Activated B cell treated with CpG ODN at 0.5 μM for 24 hours (primary cell): Measurements from ENCODE around the gene ACOX2. TPM values are rescaled to one million over a fixed set of nuclear protein-coding genes. Genes with fewer than 3 reads are reported as not detected.

Source experiments
- ATAC-seq: fragments of 200-7000 bp; cut with Tn5 transposase; one replicate; pipeline ENCODE4 v1.10.0; 2021; ENCODE audit warnings: low read depth, mild to moderate bottlenecking, moderate library complexity
- CTCF ChIA-PET: fragments of 350-600 bp; sonication (Branson Sonifier 250); formaldehyde crosslinking; loops from one replicate; lab custom pipeline; 2021; ENCODE audit warnings: antibody characterized with exemption; lab: Charles Lee
- POLR2A ChIA-PET: fragments of 350-600 bp; sonication (Branson Sonifier 250); formaldehyde crosslinking; loops from one replicate; lab custom pipeline; 2021; ENCODE audit warnings: antibody characterized with exemption; lab: Charles Lee
- DNase-seq: peaks from one replicate; pipeline ENCODE4 v3.0.0; 2022
- H3K27ac Mint-ChIP-seq: one replicate; pipeline ENCODE4 v1.8.0; 2020; ENCODE audit warnings: mixed read lengths
- H3K27me3 Mint-ChIP-seq: one replicate; pipeline ENCODE4 v1.8.0; 2021; ENCODE audit warnings: mixed read lengths
- H3K36me3 Mint-ChIP-seq: one replicate; pipeline ENCODE4 v1.8.0; 2021; ENCODE audit warnings: low read depth, mixed read lengths
- H3K4me1 Mint-ChIP-seq: one replicate; pipeline ENCODE4 v1.8.0; 2021; ENCODE audit warnings: mixed read lengths
- H3K4me3 Mint-ChIP-seq: one replicate; pipeline ENCODE4 v1.8.0; 2020; ENCODE audit warnings: mild to moderate bottlenecking, mixed read lengths
- H3K9me3 Mint-ChIP-seq: one replicate; pipeline ENCODE4 v1.8.0; 2020; ENCODE audit warnings: mixed read lengths
- CTCF ChIP-seq: fragments of 200-600 bp; IDR thresholded peaks from one replicate; pipeline ENCODE4 v1.8.0; 2022; ENCODE audit warnings: antibody characterized with exemption, mild to moderate bottlenecking
- intact Hi-C: fragments of 100-400 bp; cut with micrococcal nuclease; formaldehyde crosslinking; loops from one replicate; pipeline ENCODE4 v1.15.1; 2024
- total RNA-seq: library from RNA; stranded (reverse); gene quantifications from 2 replicates; pipeline ENCODE4 v1.2.3, GENCODE V29; 2022

Gene ACOX2
- total RNA-seq, 1 donor from 2014 or later = not detected

- TF ChIP-seq CTCF = no peak
- ATAC-seq (no peak), DNase-seq (no peak)
- Mint-ChIP-seq H3K36me3 (peaks cover 18% of the 10 kb centered on the region), H3K9me3 (no peaks in the 10 kb centered on the region), H3K27me3 (no peaks in the 10 kb centered on the region), H3K27ac (no peak overlapping the region), H3K4me1 (peaks cover 50% of the 10 kb centered on the region), H3K4me3 (no peak overlapping the region)
- ChIA-PET POLR2A (no interaction called here), CTCF (interaction anchor here (0.9 to 2.0 kb wide), 3 partner anchors 21 to 190 kb away, joined by 3 to 5 read pairs (median 3); partner anchors contain the start of genes HTD2 and RPP14)
- intact Hi-C loops = no loop called here
These were observed 40.7 kb downstream of the ACOX2 start for GRCh38 chr3:58496206-58496857.

- intact Hi-C loops = no loop called here
- Mint-ChIP-seq H3K36me3 (peaks cover 9% of the 10 kb centered on the region), H3K27me3 (no peaks in the 10 kb centered on the region), H3K27ac (no peak overlapping the region), H3K9me3 (no peaks in the 10 kb centered on the region), H3K4me3 (no peak overlapping the region), H3K4me1 (peaks cover 56% of the 10 kb centered on the region)
- TF ChIP-seq CTCF = no peak
- no peak for ATAC-seq
- POLR2A ChIA-PET = no interaction called here
- no peak for DNase-seq
- CTCF ChIA-PET = interaction anchor here (0.9 to 2.0 kb wide), 2 partner anchors 22 to 189 kb away, joined by 3 to 5 read pairs; partner anchors contain the start of genes HTD2 and RPP14
These were observed 41.9 kb downstream of the ACOX2 start for GRCh38 chr3:58495101-58495500.

GRCh38 chr3:58494107-58494506 lies 42.9 kb downstream of the ACOX2 start:
- no peak for TF ChIP-seq CTCF
- Mint-ChIP-seq H3K27me3 (no peaks in the 10 kb centered on the region), H3K36me3 (peaks cover 5% of the 10 kb centered on the region), H3K9me3 (no peaks in the 10 kb centered on the region), H3K4me3 (no peak overlapping the region), H3K4me1 (peaks cover 57% of the 10 kb centered on the region), H3K27ac (no peak overlapping the region)
- ChIA-PET CTCF (interaction anchor here (1.0 to 2.0 kb wide), 5 partner anchors 30 to 188 kb away, joined by 3 to 5 read pairs (median 3); partner anchors contain the start of genes HTD2 and RPP14), POLR2A (interaction anchor here (3.3 kb wide), 1 partner anchor 188 kb away, joined by 21 read pairs; the partner anchor contains the start of genes HTD2 and RPP14)
- intact Hi-C loops = loop anchor here (5.0 kb wide), 1 partner anchor 558 kb away; the partner anchor contains the start of gene CFAP20DC
- DNase-seq (no peak), ATAC-seq (no peak)

GRCh38 chr3:58492494-58492905 lies 44.5 kb downstream of the ACOX2 start:
- Mint-ChIP-seq H3K9me3 (no peaks in the 10 kb centered on the region), H3K27me3 (peaks cover 5% of the 10 kb centered on the region), H3K27ac (peak overlapping the region; percentile 74), H3K4me3 (peak overlapping the region; percentile 88), H3K4me1 (peaks cover 53% of the 10 kb centered on the region), H3K36me3 (no peaks in the 10 kb centered on the region)
- intact Hi-C loops = loop anchor here (1.0 to 5.0 kb wide), 3 partner anchors 168 to 560 kb away; partner anchors contain the start of genes ABHD6 and CFAP20DC
- TF ChIP-seq CTCF = no peak
- POLR2A ChIA-PET = interaction anchor here (0.5 to 3.3 kb wide), 5 partner anchors 9 to 186 kb away, joined by 3 to 21 read pairs (median 7); partner anchors contain the start of genes HTD2, PDHB and RPP14
- CTCF ChIA-PET = interaction anchor here (0.9 to 2.5 kb wide), 13 partner anchors 17 to 186 kb away, joined by 3 to 32 read pairs (median 3); partner anchors contain the start of genes HTD2, PXK and RPP14
- DNase-seq = no peak
- ATAC-seq = no peak
